Liver (tissue), 3 donors: ENCODE data around the gene RAPGEF4.

Source experiments
- EGR1 ChIP-seq, 2 donors: IDR thresholded peaks; 2 replicates each; pipeline ENCODE4 v1.6.1; 2016 to 2018; ENCODE audit warnings: antibody characterized with exemption in 2 of 2, low read depth in 2 of 2
- GABPA ChIP-seq, 2 donors: IDR thresholded peaks in 1 of 2; conservative IDR thresholded peaks in 1 of 2; 2 replicates each; pipeline ENCODE4 v1.6.1; 2016; ENCODE audit warnings: antibody characterized with exemption in 2 of 2, mild to moderate bottlenecking in 1 of 2, moderate library complexity in 1 of 2
- HNF4G ChIP-seq: IDR thresholded peaks from 2 replicates; pipeline ENCODE4 v1.6.1; 2016; ENCODE audit warnings: antibody characterized with exemption
- JUND ChIP-seq, 2 donors: IDR thresholded peaks; 2 replicates each; pipeline ENCODE4 v1.6.1; 2016; ENCODE audit warnings: antibody characterized with exemption in 2 of 2
- RAD21 ChIP-seq, 2 donors: IDR thresholded peaks; 2 replicates each; pipeline ENCODE4 v1.6.1; 2016; ENCODE audit warnings: antibody characterized with exemption in 2 of 2, mild to moderate bottlenecking in 2 of 2
- TAF1 ChIP-seq: conservative IDR thresholded peaks from 2 replicates; pipeline ENCODE4 v1.6.1; 2016; ENCODE audit warnings: antibody characterized with exemption, mild to moderate bottlenecking
- YY1 ChIP-seq: IDR thresholded peaks from 2 replicates; pipeline ENCODE4 v1.6.1; 2016; ENCODE audit warnings: antibody characterized with exemption, mild to moderate bottlenecking
- TF ChIP-seq, protein P1 (sequence below): fragments of 150-350 bp; IDR thresholded peaks from 2 replicates; pipeline ENCODE4 v1.5.1; 2017; ENCODE audit warnings: improper control_type of control experiment, low read depth, low read length; ENCODE audit not compliant: missing input control
- TF ChIP-seq, protein P2 (sequence below): IDR thresholded peaks from 2 replicates; pipeline ENCODE4 v1.6.1; 2016; ENCODE audit warnings: antibody characterized with exemption
- TF ChIP-seq, protein P3 (sequence below): IDR thresholded peaks from 2 replicates; pipeline ENCODE4 v1.6.1; 2016; ENCODE audit warnings: antibody characterized with exemption
- donor health status: healthy.
- donor health status: healthy.

GRCh38 chr2:172863341-172863740 is 127.7 kb downstream of the RAPGEF4 start:
- TF ChIP-seq, protein P1, sequence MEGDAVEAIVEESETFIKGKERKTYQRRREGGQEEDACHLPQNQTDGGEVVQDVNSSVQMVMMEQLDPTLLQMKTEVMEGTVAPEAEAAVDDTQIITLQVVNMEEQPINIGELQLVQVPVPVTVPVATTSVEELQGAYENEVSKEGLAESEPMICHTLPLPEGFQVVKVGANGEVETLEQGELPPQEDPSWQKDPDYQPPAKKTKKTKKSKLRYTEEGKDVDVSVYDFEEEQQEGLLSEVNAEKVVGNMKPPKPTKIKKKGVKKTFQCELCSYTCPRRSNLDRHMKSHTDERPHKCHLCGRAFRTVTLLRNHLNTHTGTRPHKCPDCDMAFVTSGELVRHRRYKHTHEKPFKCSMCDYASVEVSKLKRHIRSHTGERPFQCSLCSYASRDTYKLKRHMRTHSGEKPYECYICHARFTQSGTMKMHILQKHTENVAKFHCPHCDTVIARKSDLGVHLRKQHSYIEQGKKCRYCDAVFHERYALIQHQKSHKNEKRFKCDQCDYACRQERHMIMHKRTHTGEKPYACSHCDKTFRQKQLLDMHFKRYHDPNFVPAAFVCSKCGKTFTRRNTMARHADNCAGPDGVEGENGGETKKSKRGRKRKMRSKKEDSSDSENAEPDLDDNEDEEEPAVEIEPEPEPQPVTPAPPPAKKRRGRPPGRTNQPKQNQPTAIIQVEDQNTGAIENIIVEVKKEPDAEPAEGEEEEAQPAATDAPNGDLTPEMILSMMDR = no peak
- TF ChIP-seq, protein P2, sequence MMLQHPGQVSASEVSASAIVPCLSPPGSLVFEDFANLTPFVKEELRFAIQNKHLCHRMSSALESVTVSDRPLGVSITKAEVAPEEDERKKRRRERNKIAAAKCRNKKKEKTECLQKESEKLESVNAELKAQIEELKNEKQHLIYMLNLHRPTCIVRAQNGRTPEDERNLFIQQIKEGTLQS = no peak
- TF ChIP-seq GABPA (IDR thresholded peaks at IDR 0.05 in 1 of 2, conservative IDR thresholded peaks at IDR 0.05 in 1 of 2) = no peak
- no peak for TF ChIP-seq TAF1
- TF ChIP-seq YY1 = no peak
- TF ChIP-seq, protein P3, sequence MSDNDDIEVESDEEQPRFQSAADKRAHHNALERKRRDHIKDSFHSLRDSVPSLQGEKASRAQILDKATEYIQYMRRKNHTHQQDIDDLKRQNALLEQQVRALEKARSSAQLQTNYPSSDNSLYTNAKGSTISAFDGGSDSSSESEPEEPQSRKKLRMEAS = no peak
- no peak for TF ChIP-seq RAD21 (IDR thresholded peaks at IDR 0.05)
- no peak for TF ChIP-seq HNF4G
- TF ChIP-seq JUND (IDR thresholded peaks at IDR 0.05) = no peak
- TF ChIP-seq EGR1 (IDR thresholded peaks at IDR 0.05; ENCODE audit: low read depth in 2 of 2) = no peak
